ACC112 (cell line): ENCODE data around the gene SDK1.

Source experiments
- H2AFZ ChIP-seq: fragments of 200-600 bp; sonication (generic); one replicate; pipeline ENCODE4 v1.6.0; 2017; ENCODE audit warnings: antibody characterized with exemption, low read length; ENCODE audit not compliant: unreplicated experiment
- H3K27ac ChIP-seq: fragments of 200-600 bp; sonication (generic); 2 replicates; pipeline ENCODE4 v1.5.1; 2014; ENCODE audit warnings: low read depth, mild to moderate bottlenecking, antibody characterized with exemption, low read length, moderate library complexity
- H3K27me3 ChIP-seq: fragments of 200-600 bp; sonication (generic); 2 replicates; pipeline ENCODE4 v1.6.1; 2014; ENCODE audit warnings: mild to moderate bottlenecking, antibody characterized with exemption, low read length, moderate library complexity, mixed read lengths; ENCODE audit not compliant: insufficient read depth
- H3K36me3 ChIP-seq: fragments of 200-600 bp; sonication (generic); 2 replicates; pipeline ENCODE4 v1.6.1; 2016; ENCODE audit warnings: mild to moderate bottlenecking, antibody characterized with exemption, low read length, moderate library complexity, mixed read lengths; ENCODE audit not compliant: insufficient read depth
- H3K4me1 ChIP-seq: fragments of 200-600 bp; sonication (generic); one replicate; pipeline ENCODE4 v1.6.1; 2016; ENCODE audit warnings: low read length, mixed read lengths; ENCODE audit not compliant: insufficient read depth, unreplicated experiment, control insufficient read depth
- H3K4me3 ChIP-seq: fragments of 200-600 bp; sonication (generic); 2 replicates; pipeline ENCODE4 v1.5.1; 2014; ENCODE audit warnings: mild to moderate bottlenecking, low read depth, low read length
- H3K79me2 ChIP-seq: fragments of 200-600 bp; sonication (generic); one replicate; pipeline ENCODE4 v1.6.0; 2016; ENCODE audit warnings: low read length; ENCODE audit not compliant: control insufficient read depth, unreplicated experiment, insufficient read depth

The SDK1 gene

DNA sequence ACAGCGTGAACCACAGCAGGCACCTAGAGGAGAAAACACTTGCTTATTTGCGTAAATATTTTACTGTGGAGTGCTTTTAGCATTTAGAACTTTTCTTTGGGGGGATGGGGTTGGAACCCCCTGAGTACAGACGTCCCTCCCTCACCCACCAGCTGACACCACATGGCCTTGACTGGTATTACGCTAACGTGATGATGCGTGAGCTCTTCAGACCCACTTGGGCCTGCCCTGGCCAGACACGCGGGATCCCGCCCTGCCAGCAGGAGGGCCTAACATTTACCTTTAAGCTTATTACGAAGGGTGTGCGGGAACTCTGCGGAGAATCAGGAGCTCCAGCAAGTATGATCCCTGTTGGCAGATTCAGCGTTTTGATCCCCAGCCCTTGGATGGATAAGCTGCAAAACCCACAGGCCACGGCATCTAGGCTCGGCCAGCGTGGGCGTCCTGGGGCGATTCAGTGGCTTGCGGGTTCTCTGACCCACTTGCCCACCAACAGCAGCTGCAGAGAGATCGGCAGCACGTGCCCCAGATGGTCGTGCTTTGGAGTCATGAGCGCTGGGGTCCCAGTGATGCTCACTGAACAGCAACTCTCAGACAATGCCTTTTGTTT, 835.6 kb downstream of the SDK1 start:
- Histone ChIP-seq H2AFZ (no peak overlapping the region), H3K27ac (no peak overlapping the region), H3K4me1 (no peaks in the 10 kb centered on the region), H3K36me3 (no peaks in the 10 kb centered on the region), H3K4me3 (no peak overlapping the region), H3K27me3 (no peaks in the 10 kb centered on the region), H3K79me2 (no peaks in the 10 kb centered on the region)

DNA sequence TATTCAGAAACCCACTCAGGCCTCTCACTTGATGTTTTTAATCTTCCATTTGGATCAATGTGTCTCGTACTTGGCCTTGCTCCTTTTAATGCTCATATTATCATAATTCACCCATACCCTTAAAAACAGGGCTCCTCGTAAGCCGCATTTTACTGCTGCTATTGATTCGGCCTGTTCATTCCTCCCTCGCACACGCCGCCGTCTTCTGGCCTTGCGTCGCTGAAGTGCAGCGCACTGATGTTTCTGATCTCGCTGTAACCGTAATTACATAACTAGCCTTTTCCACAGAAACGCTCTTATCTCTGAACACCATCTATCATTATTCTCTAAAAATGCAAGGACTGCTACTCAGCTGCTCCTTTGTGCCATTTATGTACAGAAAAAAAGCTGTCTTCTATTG, 836.5 kb downstream of the SDK1 start:
- Histone ChIP-seq H2AFZ (no peak overlapping the region), H3K79me2 (no peaks in the 10 kb centered on the region), H3K4me3 (no peak overlapping the region), H3K4me1 (no peaks in the 10 kb centered on the region), H3K27me3 (no peaks in the 10 kb centered on the region), H3K36me3 (no peaks in the 10 kb centered on the region), H3K27ac (no peak overlapping the region)

DNA sequence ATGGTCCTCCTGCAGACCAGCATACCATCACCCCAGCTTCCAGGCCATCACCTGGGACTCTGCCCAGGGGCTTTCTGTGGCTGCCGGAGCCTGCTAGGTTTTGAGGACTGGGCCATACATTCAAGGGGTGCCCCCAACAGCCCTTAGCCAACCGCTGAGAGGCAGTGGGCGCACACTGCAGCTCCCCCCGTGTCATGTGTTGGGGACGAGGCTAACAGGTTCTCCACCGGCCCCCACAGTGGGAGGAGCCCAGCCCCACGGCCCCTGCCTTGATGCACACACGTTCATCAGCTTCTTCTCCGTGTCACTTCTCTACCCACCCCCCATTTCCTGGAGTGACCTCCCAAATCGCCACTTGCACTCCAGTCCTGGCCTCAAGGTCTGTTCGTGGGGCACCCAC, 837.8 kb downstream of the SDK1 start:
- no peaks in the 10 kb centered on the region for H3K4me1 ChIP-seq
- H3K27ac ChIP-seq, result no peak overlapping the region
- no peak overlapping the region for H3K4me3 ChIP-seq
- H3K27me3 ChIP-seq, result no peaks in the 10 kb centered on the region
- H3K79me2 ChIP-seq, result no peaks in the 10 kb centered on the region
- H3K36me3 ChIP-seq, result no peaks in the 10 kb centered on the region
- H2AFZ ChIP-seq, result no peak overlapping the region

DNA sequence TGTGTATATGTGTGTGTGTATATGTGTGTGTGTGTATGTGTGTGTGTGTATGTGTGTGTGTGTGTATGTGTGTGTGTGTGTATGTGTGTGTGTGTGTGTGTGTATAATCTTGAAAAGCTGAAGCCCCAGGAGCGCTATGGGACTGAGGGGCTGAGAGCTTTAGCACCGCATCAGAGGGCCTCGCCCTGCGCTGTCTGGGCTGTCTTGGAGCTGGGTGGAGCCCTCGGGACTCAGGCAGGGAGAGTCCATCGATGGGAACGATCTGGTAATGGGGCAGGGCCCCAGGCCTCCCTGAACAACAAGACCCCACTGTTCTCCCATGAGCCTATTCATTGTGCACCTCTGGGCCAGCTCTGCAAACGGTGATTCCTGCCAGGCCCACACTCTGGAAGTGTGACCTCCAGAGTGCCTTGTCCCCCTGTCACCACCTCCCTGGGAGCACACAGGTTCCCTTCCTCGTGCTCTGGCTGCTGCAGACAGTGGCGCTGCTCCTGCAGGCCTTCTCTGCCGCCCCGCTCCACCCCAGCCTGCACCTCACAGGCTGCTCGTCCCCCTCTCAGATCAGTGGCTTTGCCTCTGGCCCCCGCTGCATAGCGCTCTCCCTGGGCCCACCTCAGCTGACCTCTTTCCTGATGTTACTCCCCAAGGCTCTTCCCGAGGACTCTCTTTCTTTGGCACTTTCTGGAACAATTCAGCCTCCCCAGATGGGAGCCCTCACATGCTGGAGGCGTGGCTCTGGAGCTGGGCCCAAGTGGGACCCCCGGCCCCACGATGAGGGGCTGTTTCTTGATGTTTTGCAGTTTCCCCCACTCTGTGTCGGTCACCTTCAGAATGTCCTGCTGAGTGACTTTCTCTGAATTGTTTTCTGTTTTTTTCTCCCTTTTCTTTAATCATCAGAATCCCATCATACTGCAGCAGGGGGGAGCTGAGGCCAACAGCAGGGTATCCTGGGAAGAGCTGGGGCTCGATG, 838.9 kb downstream of the SDK1 start:
- Histone ChIP-seq H3K79me2 (no peaks in the 10 kb centered on the region), H3K4me3 (no peak overlapping the region), H3K4me1 (no peaks in the 10 kb centered on the region), H2AFZ (no peak overlapping the region), H3K27ac (no peak overlapping the region), H3K36me3 (no peaks in the 10 kb centered on the region), H3K27me3 (no peaks in the 10 kb centered on the region)

DNA sequence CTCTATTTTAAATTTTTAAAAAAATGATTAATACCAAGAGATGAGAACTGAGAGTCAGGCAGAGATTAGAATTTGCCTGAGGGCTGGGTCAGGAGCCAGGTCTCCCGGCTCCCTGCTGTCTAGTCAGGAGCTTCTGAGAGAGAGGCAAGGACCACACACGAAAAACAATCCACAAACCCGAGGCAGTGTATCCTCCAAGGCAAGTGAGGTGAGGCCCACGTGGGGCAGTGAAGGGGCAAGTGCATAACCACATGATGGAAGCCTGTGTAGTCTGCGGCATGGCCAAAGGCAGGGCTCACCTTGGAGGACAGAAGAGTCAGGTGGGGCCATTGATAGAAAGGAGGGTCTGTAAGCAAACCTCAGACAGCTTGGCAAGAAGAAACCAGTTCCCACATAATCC, 839.9 kb downstream of the SDK1 start:
- H3K27me3 ChIP-seq, result no peaks in the 10 kb centered on the region

DNA sequence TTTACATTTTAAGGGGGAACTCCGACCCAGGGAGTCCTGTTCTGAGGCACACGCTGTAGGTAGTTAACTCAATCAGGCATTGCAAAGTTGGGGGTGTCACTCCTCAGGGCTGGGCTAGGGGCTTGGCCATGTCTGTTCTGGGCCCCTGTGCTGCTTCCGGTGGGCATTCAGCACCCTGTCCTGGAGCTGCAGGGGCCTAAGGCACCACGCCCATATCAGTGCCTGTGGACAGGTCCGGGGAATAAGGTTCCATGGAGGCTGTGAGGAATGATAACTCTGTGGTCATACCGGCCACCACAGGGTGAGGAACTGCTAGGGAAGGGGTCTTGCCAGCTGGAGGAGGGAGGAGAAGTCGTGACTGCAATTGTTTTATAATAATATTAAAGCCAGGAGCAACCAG, 842.0 kb downstream of the SDK1 start:
- H2AFZ ChIP-seq, result no peak overlapping the region
- H3K79me2 ChIP-seq, result no peaks in the 10 kb centered on the region
- H3K36me3 ChIP-seq, result no peaks in the 10 kb centered on the region
- H3K4me3 ChIP-seq, result no peak overlapping the region
- no peak overlapping the region for H3K27ac ChIP-seq
- H3K4me1 ChIP-seq, result no peaks in the 10 kb centered on the region
- no peaks in the 10 kb centered on the region for H3K27me3 ChIP-seq

More for the DNA sequence above, 839.9 kb downstream of the SDK1 start:
- Histone ChIP-seq H3K79me2 (no peaks in the 10 kb centered on the region), H3K27ac (no peak overlapping the region), H3K4me3 (no peak overlapping the region), H2AFZ (no peak overlapping the region), H3K4me1 (no peaks in the 10 kb centered on the region), H3K36me3 (no peaks in the 10 kb centered on the region)

DNA sequence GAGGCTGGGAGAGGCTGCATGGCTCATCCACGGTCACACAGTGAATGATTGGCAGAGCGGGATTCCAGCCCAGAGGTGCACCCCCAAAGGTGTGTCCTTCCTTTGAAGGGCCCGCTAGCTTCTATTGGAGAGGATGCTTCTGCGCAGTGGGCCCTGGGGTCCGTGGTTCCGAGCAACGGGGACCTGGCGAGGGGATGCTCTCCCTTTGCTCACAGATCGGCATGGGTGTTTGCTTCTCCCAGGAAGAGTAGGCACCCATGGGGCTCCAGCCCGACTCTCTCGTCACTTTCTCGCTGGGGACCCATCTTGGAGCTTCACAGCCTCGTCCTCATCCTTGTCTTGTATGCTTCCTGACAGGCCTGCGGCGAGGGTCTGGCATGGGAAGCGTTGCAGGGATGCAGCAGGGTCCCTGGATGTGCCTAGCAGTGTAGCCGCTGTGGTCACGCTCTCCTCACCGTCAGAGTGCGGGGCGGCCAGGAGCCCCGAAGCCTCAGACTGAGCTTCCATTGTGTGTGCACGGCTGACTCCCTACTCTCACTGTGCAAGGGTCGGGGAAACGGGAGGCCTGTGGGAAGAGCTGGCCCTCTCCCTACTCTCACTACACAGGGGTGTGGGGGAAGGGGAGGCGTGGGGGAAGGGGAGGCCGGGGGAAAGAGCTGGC, 842.6 kb downstream of the SDK1 start:
- H3K27ac ChIP-seq, result no peak overlapping the region
- H3K4me3 ChIP-seq, result no peak overlapping the region
- H3K36me3 ChIP-seq, result no peaks in the 10 kb centered on the region
- H3K79me2 ChIP-seq, result no peaks in the 10 kb centered on the region
- H2AFZ ChIP-seq, result no peak overlapping the region
- no peaks in the 10 kb centered on the region for H3K4me1 ChIP-seq
- H3K27me3 ChIP-seq, result no peaks in the 10 kb centered on the region

DNA sequence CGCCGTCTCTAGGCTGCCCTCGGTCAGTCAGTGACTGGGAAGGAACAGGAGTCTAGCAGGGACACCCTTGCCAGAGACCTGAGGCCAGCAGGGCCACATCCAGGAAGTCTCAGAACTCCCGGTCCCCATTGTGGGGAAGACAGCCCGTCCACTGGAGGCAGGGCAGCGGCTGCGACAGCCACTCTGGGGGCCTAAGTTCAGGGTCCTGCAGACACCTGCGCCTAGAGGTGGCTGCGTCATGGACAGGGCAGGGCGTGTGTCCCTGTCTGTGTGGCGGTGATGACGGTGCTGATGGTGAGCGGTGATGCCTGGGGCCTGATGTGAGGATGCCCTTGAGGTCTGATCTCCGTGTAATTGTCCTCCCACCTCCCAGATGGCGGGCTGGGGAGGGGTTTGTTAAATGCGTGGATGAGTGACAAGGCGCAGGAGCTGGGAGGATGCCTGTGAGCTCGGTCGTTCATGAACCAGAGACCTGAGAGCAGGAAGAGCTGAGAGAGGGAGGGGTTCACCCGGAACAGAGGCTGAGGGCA, 843.2 kb downstream of the SDK1 start:
- no peaks in the 10 kb centered on the region for H3K27me3 ChIP-seq
- no peaks in the 10 kb centered on the region for H3K79me2 ChIP-seq
- H2AFZ ChIP-seq, result no peak overlapping the region
- no peaks in the 10 kb centered on the region for H3K36me3 ChIP-seq
- H3K4me1 ChIP-seq, result no peaks in the 10 kb centered on the region
- H3K27ac ChIP-seq, result no peak overlapping the region
- H3K4me3 ChIP-seq, result no peak overlapping the region

DNA sequence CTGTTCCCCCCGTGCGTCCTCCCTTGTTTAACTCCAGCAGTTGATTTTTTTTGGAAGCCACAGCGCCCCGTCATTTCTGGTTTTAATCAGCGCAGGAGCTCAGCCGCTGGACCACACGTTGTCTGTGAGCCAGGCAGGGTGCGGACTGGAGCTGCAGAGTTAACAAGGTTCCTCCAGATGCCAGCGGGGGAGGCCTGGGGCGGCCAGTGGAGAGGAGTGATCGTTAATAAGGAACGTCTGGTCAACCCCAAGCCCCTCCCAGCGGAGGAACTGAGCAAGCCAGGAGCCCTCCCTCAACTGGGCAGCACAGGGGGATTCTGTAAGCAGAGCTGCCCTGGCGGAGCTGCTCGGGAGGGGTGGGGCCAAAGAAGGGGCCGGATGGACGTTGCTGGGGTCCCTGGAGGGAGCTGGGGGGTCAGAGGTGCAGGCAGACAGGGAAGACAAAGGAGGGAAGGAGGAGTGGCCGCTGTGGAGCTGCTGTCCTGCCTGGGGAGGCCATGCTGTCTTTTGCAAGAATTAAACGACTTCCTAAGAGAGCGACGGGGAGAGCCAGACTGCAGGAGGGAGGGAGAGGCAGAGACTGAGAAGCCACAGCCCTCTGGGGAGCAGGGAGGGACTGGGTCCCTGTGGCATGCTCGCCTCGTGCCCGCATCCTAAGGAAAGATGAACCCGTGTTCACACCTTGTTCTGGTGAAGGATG, 843.9 kb downstream of the SDK1 start:
- no peaks in the 10 kb centered on the region for H3K27me3 ChIP-seq
- H3K27ac ChIP-seq, result no peak overlapping the region
- H3K4me3 ChIP-seq, result no peak overlapping the region

DNA sequence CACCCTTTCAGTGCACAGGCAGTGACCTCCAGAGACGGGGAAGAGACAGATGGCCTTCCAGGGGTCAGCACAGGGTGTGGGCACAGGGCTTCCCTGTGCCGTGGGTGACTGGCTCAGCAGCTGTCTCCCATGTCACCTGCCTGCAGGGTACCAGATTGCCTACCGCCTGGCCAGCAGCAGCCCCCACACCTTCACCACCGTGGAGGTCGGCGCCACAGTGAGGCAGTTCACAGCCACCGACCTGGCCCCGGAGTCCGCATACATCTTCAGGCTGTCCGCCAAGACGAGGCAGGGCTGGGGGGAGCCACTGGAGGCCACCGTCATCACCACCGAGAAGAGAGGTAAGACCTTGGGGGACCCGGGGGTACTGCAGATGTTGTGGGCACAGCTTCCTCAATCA, 844.5 kb downstream of the SDK1 start:
- Histone ChIP-seq H2AFZ (no peak overlapping the region), H3K36me3 (no peaks in the 10 kb centered on the region), H3K27ac (no peak overlapping the region), H3K4me3 (no peak overlapping the region), H3K4me1 (no peaks in the 10 kb centered on the region), H3K79me2 (no peaks in the 10 kb centered on the region), H3K27me3 (no peaks in the 10 kb centered on the region)

More for the DNA sequence above, 843.9 kb downstream of the SDK1 start:
- no peaks in the 10 kb centered on the region for H3K79me2 ChIP-seq
- no peak overlapping the region for H2AFZ ChIP-seq
- no peaks in the 10 kb centered on the region for H3K36me3 ChIP-seq
- no peaks in the 10 kb centered on the region for H3K4me1 ChIP-seq
